ENCODE data around the gene REC114.
"Not testable (repeated sequence)": the region's sequence is repeated elsewhere in the genome, so short reads cannot be mapped to it uniquely, and the experiment has no call there.

The REC114 gene

GRCh38 chr15:73518180-73518862, 75.4 kb downstream of the REC114 start:
- DNase-seq, result no peak
- intact Hi-C loops (cut with DNase I), result no loop called here

- intact Hi-C loops (cut with DNase I), result no loop called here
- no peak for DNase-seq
Observed at GRCh38 chr15:73518876-73519733, 76.1 kb downstream of the REC114 start.

- intact Hi-C loops (cut with DNase I), result no loop called here
- DNase-seq, result no peak
Observed at GRCh38 chr15:73522011-73522410, 79.0 kb downstream of the REC114 start.

- DNase-seq, result no peak
- intact Hi-C loops (cut with DNase I), result no loop called here
Observed at GRCh38 chr15:73524919-73525318, 82.0 kb downstream of the REC114 start.

- intact Hi-C loops (cut with DNase I), result no loop called here
Observed at GRCh38 chr15:73527598-73527997, 84.6 kb downstream of the REC114 start.

GRCh38 chr15:73530649-73531048, 87.7 kb downstream of the REC114 start:
- intact Hi-C loops (cut with DNase I), result no loop called here
- DNase-seq, result no peak

More at GRCh38 chr15:73527598-73527997, 84.6 kb downstream of the REC114 start:
- DNase-seq, result no peak

- DNase-seq, result no peak
- intact Hi-C loops (cut with DNase I), result no loop called here
Observed at GRCh38 chr15:73538123-73538522, 95.2 kb downstream of the REC114 start.

- intact Hi-C loops (cut with DNase I), result no loop called here
- no peak for DNase-seq
Observed at GRCh38 chr15:73538563-73539211, 95.7 kb downstream of the REC114 start.

GRCh38 chr15:73539212-73540128, 96.5 kb downstream of the REC114 start:
- DNase-seq, result no peak
- intact Hi-C loops (cut with DNase I), result no loop called here

GRCh38 chr15:73540161-73540560, 97.2 kb downstream of the REC114 start:
- intact Hi-C loops (cut with DNase I), result no loop called here
- no peak for DNase-seq

- no peak for DNase-seq
Observed at GRCh38 chr15:73541479-73541878, 98.5 kb downstream of the REC114 start.

GRCh38 chr15:73548925-73549324, 106.0 kb downstream of the REC114 start:
- DNase-seq; intact Hi-C loops (cut with DNase I): not testable (repeated sequence)

More at GRCh38 chr15:73541479-73541878, 98.5 kb downstream of the REC114 start:
- intact Hi-C loops (cut with DNase I), result no loop called here

GRCh38 chr15:73550190-73550589, 107.2 kb downstream of the REC114 start:
- DNase-seq, result no peak
- intact Hi-C loops (cut with DNase I), result no loop called here

GRCh38 chr15:73555080-73555479, 112.1 kb downstream of the REC114 start:
- intact Hi-C loops (cut with DNase I), result no loop called here
- DNase-seq, result no peak

GRCh38 chr15:73558529-73558928, 115.6 kb downstream of the REC114 start:
- no peak for DNase-seq
- intact Hi-C loops (cut with DNase I), result no loop called here

- intact Hi-C loops (cut with DNase I), result loop anchor here (5.0 kb wide), 1 partner anchor 137 kb away; no protein-coding TSS in a partner anchor
- peak in 12 of 42 donors; percentile 22 to 66 (median 43) for DNase-seq
Observed at GRCh38 chr15:73560501-73561117, 117.6 kb downstream of the REC114 start.

GRCh38 chr15:73564255-73564654, 121.3 kb downstream of the REC114 start:
- intact Hi-C loops (cut with DNase I), result loop anchor here (5.0 kb wide), 1 partner anchor 133 kb away; no protein-coding TSS in a partner anchor
- DNase-seq, result peak in 30 of 42 donors; percentile 9 to 73 (median 38)

- no peak for DNase-seq
- intact Hi-C loops (cut with DNase I), result loop anchor here (5.0 kb wide), 1 partner anchor 70 kb away; no protein-coding TSS in a partner anchor
Observed at GRCh38 chr15:73567020-73567419, 124.1 kb downstream of the REC114 start.

Data from head of caudate nucleus (tissue), 42 donors.